Activated T-helper 1 cell treated with Interleukin-2 at 50 U/mL for 16 hours (primary cell): Measurements from ENCODE around the gene IGFBP7.

Experiments used
- DNase-seq: peaks from one replicate; pipeline ENCODE4 v3.0.0-alpha.2; 2020; ENCODE audit warnings: low read depth

IGFBP7 gene, protein sequence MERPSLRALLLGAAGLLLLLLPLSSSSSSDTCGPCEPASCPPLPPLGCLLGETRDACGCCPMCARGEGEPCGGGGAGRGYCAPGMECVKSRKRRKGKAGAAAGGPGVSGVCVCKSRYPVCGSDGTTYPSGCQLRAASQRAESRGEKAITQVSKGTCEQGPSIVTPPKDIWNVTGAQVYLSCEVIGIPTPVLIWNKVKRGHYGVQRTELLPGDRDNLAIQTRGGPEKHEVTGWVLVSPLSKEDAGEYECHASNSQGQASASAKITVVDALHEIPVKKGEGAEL

DNA sequence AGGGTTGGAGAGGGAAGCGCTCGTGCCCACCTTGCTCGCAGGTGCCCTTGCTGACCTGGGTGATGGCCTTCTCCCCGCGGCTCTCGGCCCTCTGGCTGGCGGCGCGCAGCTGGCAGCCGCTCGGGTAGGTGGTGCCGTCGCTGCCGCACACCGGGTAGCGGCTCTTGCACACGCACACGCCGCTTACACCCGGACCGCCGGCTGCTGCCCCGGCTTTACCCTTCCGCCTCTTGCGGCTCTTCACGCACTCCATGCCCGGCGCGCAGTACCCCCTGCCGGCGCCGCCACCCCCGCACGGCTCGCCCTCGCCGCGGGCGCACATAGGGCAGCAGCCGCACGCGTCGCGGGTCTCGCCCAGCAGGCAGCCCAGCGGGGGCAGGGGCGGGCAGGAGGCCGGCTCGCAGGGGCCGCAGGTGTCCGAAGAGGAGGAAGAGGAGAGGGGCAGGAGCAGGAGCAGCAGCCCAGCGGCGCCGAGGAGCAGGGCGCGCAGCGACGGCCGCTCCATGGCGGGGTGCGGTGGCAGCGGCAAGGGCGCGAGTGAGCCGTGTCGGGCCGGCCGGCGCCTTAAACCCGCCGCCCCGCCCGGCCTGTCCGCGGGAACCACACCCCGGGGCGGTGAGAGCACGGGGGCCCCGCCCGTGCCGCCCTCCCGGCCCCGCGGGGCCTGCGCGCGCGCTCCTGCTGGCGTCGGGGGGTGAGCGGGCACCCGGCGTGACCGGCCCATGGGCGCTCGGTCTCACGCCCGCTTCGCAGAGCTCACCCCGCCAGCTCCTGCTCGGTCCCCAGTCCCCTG is at the start of gene IGFBP7:
Gene IGFBP7 (minus strand): TSS at position 539 of the 793 bp plus-strand sequence. CDS start 34 bp downstream, at position 505.
- DNase-seq, result no peak

DNA sequence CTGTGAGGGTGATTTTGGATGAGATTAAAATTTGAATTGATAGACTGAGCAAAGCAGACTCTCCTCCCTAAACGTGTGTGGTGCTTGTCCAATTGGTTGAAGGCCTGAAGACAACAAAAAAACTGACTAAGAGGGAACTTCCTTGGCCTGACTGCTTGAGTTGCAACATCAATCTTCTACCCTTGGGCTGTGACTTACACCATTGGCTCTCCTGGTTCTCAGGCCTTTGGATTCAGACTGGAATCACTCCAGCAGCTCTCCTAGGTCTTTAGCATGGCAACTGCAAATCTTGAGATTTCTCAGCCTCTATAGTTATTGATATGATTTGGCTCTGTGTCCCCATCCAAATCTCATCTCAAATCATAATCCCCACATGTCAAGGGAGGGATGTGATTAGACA is 49.7 kb upstream of the IGFBP7 start:
- no peak for DNase-seq

DNA sequence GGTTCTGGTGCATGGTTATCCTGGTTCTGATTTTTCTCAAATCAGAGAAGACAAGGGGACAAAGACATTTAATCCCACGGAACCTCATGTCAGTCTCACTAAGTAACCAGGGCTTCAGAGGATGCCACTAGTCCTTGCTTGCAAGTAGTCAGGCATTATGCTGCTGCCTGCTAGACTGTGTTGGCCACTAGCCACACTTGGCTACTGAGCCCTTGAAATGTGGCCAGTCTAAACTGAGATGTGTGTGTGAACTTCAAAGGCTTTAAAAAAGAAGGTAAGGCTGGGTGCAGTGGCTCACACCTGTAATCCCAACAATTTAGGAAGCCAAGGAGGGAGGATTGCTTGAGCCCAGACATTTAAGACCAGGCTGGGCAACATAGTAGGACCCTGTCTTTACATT is 48.6 kb upstream of the IGFBP7 start:
- no peak for DNase-seq

DNA sequence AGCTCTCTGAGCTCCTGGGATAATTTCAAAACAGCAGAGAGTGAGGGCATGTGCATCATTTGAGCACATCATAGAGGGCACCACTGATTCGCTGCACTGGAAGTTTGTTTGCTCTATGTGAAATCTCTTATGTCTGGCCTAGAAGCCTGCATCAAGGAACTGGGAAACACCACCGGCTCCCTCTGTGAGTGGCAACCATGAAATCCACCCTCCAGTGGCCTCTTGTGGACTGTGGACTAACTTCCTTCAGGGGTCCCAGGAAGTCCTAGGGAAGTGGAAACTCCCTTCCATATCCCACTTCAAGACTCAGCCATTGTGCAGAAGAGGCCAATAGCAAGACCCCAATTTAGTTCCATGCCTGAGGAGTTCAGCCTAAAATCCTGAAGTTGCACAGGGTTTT is 48.0 kb upstream of the IGFBP7 start:
- no peak for DNase-seq

DNA sequence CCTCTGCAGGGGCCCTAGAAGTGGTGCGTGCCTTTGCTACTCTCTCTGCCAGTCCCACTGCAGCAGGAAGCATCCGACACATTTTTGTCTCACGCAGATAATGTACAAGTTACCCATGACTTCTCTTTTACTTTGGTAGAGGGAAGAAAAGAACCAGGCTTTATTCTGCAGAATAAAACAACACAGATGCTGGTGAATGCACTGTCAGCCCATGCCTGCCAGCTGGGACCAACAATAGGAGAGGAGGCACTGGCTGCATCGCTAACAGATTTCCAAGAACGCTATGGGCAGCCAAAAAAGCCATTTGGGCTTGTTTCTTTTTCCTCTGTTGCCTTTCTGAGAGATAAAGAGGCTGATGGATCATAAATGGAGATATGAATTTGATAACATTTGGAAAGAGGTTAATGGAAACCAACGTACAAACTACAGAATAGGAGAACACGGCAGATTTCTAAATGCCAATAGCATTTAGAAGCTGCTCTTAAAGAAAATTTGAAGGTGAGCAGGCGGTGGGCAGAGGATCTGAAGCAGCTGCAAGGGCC is 47.5 kb upstream of the IGFBP7 start:
- DNase-seq, result no peak

DNA sequence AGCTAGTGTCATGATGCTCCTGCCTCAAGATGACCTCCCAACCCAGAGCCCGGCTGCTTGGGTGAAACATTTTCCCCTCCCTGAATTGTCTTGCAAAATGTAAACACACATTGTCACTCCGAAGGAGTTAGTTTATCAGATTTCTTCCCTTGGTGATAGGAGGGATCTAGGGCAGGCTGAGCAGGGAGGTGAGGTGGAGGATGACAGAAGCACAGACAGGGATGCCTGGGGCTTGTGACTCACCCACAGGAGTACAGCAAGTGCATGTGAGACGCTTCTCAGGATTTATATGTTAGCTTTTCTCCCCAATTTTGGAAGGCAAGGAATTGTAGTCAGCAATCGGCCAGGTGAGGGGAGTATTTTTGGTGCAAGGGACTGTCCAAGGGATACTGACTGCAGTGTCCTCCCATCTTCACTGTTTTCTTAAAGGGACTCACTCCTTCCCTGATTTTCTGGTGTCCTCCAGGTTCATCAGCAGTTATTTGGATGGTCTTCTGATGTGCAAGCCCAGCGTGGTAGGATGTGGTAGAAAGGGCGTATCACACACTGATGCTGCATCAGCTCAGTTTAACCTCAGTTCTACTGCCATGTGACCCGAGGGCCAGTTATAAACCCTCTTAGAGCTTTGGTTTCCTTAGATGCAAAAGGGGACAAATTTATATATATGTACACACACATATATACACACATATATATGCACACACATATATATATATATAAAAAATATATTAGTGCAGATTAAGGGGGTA is 46.2 kb upstream of the IGFBP7 start:
- DNase-seq, result no peak

DNA sequence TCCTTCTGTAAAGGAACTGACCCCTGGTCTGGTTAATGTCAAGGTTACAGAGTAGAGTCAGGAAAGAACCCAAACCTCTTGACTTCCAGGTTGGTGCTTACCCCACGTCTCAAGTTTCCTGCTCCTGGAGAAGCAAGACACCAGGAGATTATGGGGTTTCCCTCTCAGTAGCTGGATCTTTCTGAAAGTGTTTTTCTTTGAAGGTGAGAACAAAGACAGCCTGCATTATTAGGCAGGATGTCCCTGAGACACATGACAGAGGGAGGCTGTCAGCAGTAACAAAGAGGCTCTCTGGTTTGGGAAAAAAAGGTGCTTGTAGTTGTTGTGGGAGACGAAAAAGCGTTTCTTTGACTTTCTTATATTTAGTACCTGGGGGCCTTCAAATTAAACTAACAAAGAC is 44.7 kb upstream of the IGFBP7 start:
- DNase-seq, result no peak

DNA sequence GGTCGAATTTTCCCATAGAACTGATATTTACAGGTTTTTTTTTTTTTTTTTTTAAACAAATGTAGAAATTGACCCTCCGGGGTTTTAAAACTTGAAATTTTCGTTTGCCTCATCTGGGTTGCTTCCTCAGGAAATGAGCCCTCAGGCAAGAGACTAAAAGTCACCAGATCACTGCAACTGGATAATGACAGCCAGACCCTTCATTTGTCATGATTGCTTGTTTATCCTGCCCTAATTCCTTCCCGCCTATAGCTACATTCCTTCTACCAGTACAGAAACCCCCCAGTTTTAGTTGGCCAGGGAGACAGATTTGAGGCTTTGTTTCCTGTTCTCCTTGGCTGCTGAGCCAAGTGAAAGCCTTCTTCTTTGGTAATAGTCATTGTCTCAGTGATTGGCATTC is 44.0 kb upstream of the IGFBP7 start:
- no peak for DNase-seq

DNA sequence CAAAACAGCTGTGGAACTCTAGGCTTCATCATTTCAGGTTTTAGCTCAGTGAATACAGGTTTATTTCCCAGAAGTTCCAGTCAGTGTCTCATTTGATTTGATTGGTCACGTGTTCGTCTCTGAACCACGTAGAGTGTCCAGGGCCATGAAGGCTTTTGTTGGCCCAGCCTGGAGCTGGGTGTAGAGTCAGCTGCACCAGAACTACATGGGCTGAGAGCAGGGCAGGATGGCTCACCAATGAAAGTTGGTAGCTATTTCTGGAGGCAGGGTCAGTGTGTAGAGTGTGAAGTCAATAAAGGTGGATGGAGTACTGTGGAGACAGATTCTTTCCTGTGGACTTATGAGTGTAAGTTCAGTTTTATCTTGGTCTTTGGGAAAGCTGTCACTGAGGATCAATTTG is 43.0 kb upstream of the IGFBP7 start:
- no peak for DNase-seq

DNA sequence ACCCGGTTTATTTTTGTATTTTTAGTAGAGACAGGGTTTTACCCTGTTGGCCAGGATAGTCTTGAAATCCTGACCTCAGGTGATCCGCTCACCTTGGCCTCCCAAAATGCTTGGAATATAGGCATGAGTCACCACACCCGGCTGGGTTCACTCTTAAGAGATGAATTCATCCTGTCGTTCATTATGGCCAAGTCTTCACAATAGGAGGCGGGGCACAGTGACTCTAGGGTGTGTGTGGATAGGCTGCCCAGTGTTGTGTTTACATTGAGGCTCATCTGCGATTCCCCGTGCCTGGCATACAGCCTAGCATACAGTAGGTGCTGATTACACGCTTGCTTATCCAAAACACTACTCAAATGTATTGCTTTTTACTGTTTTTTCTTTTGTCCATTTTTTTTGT is 41.3 kb upstream of the IGFBP7 start:
- DNase-seq, result no peak

DNA sequence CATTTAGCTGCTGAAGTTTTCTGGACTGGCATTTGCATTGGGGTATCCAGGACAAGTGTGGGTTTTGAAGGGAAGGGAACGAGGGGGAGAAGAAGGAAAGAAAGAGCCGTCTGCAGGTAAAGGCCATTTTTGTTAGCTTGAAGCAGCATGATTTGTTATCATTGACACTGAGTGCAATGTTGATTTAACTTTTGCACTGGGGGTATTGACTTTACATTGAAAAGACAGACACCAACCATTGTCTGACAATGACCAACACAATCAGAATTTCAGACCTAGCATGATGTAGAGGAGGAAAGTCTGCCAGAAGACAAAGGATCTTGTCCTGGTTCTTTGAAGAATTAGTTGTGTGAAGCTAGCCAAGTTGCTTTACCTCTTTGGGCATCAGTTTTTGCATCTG is 39.6 kb upstream of the IGFBP7 start:
- no peak for DNase-seq

DNA sequence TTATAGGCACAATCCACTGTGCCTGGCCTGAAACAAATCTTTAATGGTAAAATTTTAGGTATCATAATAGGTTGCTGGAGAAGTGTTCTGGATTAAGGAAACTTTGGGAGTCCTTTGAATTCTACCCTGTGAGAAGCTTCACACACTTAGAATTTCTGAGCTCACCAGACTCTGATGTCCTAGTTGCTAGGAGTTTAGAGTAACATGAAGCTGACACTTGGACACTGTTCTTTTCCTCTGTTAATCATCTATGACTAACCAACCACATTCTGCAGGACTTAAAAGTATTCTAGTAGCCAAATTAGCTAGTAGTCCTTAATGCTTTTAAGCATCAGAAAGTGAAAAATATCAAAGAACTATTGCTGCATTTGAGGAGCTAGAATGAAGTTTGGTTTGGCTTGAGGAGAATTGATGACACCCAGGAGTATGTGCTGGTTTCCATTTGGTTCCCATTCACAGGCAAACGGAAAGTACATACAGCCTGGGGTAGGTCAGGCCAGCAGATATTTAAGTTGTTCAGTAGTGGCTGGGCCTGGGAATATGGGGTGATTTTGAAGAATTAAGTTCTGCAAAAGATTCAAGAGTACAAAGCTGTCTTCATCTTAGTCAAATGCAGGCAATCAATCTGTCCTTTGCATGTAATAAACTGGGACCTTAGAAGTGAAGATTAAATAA is 38.8 kb upstream of the IGFBP7 start:
- DNase-seq, result no peak

DNA sequence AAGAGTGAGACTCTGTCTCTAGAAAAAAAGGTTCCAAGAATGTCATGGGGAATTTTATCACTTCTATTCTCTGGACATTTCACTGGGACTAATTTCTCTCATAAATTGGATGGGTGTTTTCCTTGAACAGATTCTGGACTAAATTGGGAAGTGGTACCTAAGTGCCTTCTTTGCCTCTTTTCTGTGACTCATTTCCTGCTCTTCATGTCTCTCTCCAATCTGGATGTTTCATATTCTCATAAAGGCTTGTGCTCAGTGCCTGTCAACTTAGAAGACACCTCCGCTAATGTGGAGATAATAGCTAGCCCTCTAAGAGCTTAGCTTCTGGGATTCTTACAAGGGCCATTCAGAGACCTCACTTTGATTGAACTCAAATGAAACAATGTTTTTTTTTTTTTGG is 38.0 kb upstream of the IGFBP7 start:
- DNase-seq, result no peak

DNA sequence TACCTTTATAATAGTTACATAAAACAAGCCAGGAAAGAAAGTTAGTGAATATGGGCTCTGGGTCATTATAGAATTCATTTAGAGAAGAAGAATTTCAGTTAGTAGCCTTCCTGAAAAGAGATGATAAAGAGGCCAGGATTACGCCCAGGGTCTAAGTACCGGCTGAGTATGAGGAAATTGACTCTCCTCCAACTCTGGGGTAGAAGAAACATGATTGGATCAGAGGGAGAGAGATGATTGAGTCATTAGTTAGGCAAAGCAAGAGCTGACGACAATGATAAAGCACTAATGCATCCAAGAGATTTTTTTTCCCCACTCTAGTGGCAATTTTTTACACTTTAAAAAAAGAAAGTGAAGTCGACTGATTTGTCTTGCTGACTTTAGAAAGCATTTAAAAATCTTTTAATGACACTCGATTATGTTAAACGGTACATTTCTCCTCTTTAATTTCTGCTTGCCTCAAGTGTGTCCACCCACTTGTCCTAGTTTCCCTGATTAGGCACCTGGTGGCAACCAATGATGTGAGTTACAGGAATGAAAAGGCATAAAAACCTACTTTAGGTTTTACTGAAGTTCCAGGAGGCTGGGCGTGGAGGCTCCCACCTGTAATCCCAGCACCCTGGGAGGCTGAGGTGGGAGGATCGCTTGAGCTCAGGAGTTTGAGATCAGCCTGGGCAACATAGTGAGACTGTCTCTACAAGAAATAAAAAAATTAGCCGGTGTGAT is 37.3 kb upstream of the IGFBP7 start:
- no peak for DNase-seq

DNA sequence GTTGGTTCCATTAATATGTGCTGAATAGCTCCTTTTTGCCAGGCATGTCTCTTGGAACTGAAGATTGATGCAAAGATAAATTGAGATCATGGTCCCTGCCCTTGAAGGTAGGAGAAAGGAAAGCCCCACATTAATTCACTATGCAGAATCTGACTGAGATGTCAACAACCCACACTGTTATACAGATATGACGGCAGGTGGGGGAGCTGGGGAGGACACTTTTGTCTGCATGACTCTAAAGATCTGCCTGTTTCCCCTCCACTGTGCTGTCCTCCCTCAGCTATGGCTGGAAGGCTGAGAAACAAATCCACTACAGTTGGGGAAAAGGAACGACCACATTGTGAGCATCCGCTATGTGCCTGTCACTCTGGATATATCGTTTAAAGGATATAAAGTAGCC is 36.3 kb upstream of the IGFBP7 start:
- no peak for DNase-seq

DNA sequence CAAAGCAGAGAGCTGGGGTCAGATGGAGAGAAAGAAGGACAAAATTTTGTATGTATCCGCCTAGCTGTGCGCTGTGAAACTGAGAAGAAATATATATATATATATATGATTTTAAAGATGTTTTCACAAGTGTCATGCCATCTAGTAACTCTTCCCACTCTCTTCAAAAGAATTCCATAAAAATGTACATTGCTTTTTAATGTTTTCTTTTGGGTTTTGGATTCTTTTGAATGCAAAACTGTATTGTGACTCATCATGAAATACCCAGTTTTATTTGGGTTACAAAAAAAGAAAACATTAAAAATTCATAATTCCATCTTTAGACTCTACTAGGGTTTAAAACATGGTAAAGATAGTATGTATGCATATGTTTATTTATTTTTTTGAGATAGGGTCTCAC is 34.3 kb upstream of the IGFBP7 start:
- DNase-seq, result no peak

DNA sequence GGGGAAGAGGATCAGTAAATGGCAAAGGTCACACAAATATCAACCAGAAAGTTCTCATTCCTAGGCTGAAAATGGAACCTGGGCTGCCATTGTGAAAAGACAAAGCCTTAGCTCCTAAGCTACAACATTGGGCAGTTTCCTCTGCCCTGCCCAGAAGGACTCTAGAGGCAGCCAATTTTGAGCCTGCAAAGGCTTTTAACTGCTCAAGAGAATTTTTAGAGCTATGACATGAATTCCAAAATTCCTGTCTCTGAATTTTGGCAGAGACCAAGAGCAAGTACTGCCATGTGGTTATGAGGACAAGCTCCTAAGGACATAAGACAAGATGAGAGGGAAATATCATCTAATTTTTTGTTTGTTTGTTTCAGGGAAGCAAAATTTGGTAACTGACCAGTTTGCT is 29.6 kb upstream of the IGFBP7 start:
- no peak for DNase-seq

DNA sequence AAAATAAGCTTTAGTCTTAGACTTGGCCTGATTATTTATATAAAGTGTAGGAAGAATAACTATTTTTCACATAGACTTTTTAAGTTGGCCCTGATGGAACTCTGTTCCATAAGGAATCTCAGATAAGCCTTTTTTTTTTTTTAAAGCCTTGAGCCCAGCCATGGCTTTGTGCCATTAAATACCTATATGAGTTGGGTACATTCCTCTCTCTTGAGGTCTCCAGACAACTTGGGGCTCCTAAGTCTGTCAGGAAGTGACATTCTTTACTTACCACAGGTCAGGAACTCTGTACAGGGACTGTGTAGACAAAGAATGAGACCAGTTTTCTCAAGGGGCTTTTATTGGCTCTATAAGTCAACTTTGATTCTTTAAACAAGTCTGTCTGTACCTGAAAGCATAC is 27.1 kb upstream of the IGFBP7 start:
- no peak for DNase-seq

DNA sequence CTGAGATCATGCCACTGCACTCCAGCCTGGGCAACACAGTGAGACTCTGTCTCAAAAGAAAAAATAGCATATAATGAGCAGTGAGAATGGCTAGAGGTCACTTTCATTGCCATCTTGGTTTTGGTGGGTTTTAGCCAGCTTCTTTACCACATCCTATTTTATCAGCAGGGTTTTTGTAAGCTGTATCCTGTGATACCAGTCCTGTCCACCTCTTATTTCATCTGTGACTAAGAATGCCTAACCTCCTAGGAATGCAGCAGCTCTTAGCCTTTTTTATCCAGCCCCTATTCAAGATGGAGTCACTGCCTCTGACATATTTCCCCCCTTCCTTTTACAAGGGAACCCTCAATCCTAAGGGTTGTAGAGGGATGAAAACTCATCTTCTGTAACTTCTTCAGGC is 26.1 kb upstream of the IGFBP7 start:
- DNase-seq, result no peak

DNA sequence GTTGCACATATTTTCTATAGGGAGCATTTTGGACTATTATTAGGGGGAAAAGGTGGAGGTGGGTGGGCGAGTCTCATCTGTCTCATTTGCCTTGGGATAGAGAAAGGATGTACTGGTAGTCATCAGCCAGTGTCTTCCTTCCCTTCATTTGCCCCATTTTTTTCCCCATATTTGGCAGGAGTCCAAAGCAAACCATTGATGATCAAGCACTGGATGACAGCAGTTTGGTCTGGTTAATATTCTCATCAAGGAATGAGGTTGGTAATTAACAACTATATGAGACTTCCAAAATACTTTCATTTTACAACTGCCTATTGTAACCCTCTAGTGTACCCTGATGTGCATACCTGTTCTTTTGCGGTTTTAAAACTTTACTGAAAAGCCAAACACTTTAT is 22.6 kb upstream of the IGFBP7 start:
- no peak for DNase-seq
